ENCODE data around the gene SPATS1.

Gene SPATS1

DNA sequence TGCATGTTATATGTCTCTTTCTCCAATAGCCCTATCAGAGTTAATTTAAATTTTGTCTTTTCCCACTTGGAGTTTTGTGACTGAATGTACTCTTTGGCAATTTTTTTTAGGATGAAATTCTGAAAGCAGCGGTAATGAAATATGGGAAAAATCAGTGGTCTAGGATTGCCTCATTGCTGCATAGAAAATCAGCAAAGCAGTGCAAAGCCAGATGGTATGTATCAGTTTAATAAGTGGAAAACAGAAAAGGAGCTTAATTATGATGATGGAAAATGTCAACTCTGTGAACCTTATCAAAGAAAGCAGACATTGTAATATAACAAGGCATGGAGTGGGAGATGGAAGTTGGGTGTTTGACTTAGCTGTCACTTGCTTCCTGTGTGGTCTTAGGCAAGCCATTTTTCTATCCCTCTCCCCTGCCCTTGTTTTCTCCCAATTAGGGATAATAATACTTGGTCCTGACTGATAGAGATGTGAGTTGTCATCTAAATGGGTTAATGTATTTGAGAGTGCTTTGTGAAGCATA lies 47.8 kb downstream of the SPATS1 start:
- no peak for ATAC-seq
- no peak for TF ChIP-seq RARB (CRISPR knock-in tag; IDR thresholded peaks at IDR 0.05)
- TF ChIP-seq, protein P1, sequence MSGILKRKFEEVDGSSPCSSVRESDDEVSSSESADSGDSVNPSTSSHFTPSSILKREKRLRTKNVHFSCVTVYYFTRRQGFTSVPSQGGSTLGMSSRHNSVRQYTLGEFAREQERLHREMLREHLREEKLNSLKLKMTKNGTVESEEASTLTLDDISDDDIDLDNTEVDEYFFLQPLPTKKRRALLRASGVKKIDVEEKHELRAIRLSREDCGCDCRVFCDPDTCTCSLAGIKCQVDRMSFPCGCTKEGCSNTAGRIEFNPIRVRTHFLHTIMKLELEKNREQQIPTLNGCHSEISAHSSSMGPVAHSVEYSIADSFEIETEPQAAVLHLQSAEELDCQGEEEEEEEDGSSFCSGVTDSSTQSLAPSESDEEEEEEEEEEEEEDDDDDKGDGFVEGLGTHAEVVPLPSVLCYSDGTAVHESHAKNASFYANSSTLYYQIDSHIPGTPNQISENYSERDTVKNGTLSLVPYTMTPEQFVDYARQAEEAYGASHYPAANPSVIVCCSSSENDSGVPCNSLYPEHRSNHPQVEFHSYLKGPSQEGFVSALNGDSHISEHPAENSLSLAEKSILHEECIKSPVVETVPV (CRISPR knock-in tag; IDR thresholded peaks at IDR 0.05), result no peak
- TF ChIP-seq ZNF8 (CRISPR knock-in tag; IDR thresholded peaks at IDR 0.05), result no peak
- no peak for TF ChIP-seq POU6F1 (CRISPR knock-in tag; IDR thresholded peaks at IDR 0.05; ENCODE audit: borderline replicate concordance, low read depth)
- TF ChIP-seq, protein P2, sequence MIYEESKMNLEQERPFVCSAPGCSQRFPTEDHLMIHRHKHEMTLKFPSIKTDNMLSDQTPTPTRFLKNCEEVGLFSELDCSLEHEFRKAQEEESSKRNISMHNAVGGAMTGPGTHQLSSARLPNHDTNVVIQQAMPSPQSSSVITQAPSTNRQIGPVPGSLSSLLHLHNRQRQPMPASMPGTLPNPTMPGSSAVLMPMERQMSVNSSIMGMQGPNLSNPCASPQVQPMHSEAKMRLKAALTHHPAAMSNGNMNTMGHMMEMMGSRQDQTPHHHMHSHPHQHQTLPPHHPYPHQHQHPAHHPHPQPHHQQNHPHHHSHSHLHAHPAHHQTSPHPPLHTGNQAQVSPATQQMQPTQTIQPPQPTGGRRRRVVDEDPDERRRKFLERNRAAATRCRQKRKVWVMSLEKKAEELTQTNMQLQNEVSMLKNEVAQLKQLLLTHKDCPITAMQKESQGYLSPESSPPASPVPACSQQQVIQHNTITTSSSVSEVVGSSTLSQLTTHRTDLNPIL (CRISPR knock-in tag; IDR thresholded peaks at IDR 0.05; ENCODE audit: low read depth), result no peak
- TF ChIP-seq TOX (CRISPR knock-in tag; IDR thresholded peaks at IDR 0.05; ENCODE audit: borderline replicate concordance), result no peak
- no peak for TF ChIP-seq ESRRG (CRISPR knock-in tag; IDR thresholded peaks at IDR 0.05)
- no peak for TF ChIP-seq TCF4 (CRISPR knock-in tag; IDR thresholded peaks at IDR 0.05; ENCODE audit: borderline replicate concordance)

Measured in SK-N-SH treated with all-trans-retinoic acid at 6 μM for 48 hours (cell line).